ENCODE measurements around the gene GNAQ. TPM values are rescaled to one million over a fixed set of nuclear protein-coding genes. Genes with fewer than 3 reads are reported as not detected.

Gene GNAQ
- total RNA-seq, 1 experiment from 2014 or later = 48.6 TPM

- H3K18ac ChIP-seq (ENCODE audit: insufficient read length, low read depth, low read length) = no peak overlapping the region
- H3K27ac ChIP-seq (ENCODE audit: insufficient read length, low read depth, low read length) = no peak overlapping the region
- H3K23ac ChIP-seq (ENCODE audit: insufficient read length, low read depth, low read length) = no peak overlapping the region
- H4K20me1 ChIP-seq (ENCODE audit: control insufficient read depth, insufficient read depth, insufficient read length) = no peaks in the 10 kb centered on the region
- H3K9me3 Mint-ChIP-seq = no peaks in the 10 kb centered on the region
- no peaks in the 10 kb centered on the region for H3K36me3 Mint-ChIP-seq (ENCODE audit: insufficient read depth in 1 of 3, low read depth in 3 of 3)
- H3T11ph ChIP-seq (ENCODE audit: low read length) = no peak overlapping the region
- H3K27me3 Mint-ChIP-seq (ENCODE audit: low read depth) = no peaks in the 10 kb centered on the region
- no peaks in the 10 kb centered on the region for H3K27me3 ChIP-seq (ENCODE audit: insufficient read depth, low read length)
- H4K8ac ChIP-seq (replicated peaks; ENCODE audit: insufficient read length, low read depth, low read length) = no peak overlapping the region
- H2BK120ac ChIP-seq (ENCODE audit: low read depth, low read length, poor library complexity, severe bottlenecking) = no peak overlapping the region
- no peaks in the 10 kb centered on the region for H3K4me1 ChIP-seq (ENCODE audit: insufficient read depth, low read length)
- no peak overlapping the region for H2BK15ac ChIP-seq (ENCODE audit: low read depth, low read length)
- WGBS (ENCODE audit: extremely low coverage, insufficient read length, low lambda C conversion rate) = no CpG with 5 or more reads among the region's 1 CpG
- H3K4me1 Mint-ChIP-seq = peaks cover 3 to 5% of the 10 kb centered on the region in 2 experiments
- H3K27ac Mint-ChIP-seq = no peak overlapping the region
- no peak overlapping the region for H4K5ac ChIP-seq (ENCODE audit: insufficient read length, low read depth, low read length)
- no peak overlapping the region for H3K4me3 Mint-ChIP-seq
- H3K79me2 ChIP-seq (ENCODE audit: insufficient read depth, low read length) = no peaks in the 10 kb centered on the region
- H3K4me2 ChIP-seq (ENCODE audit: insufficient read depth, insufficient read length, low read length) = no peak overlapping the region
- no peak overlapping the region for H2AK5ac ChIP-seq (ENCODE audit: insufficient read length, low read length)
- no peak for TF ChIP-seq CTCF (conservative IDR thresholded peaks at IDR 0.05)
- H3K9ac ChIP-seq (ENCODE audit: extremely low read depth, insufficient read length, low read length) = no peak overlapping the region
- H2BK5ac ChIP-seq (ENCODE audit: insufficient read length, low read length) = no peak overlapping the region
- H2BK20ac ChIP-seq (ENCODE audit: low read depth, low read length, poor library complexity, severe bottlenecking) = no peak overlapping the region
- no peaks in the 10 kb centered on the region for H3K23me2 ChIP-seq (ENCODE audit: insufficient read length, low read depth, low read length, poor library complexity, severe bottlenecking)
- no peaks in the 10 kb centered on the region for H3K79me1 ChIP-seq (ENCODE audit: insufficient read depth, low read depth, low read length, poor library complexity, severe bottlenecking)
- no peak overlapping the region for H3K14ac ChIP-seq (ENCODE audit: insufficient read depth, low read length)
- no peak overlapping the region for H2BK12ac ChIP-seq (ENCODE audit: insufficient read length, low read depth, low read length)
- no peak overlapping the region for H3K56ac ChIP-seq (ENCODE audit: insufficient read length, low read depth, low read length)
- no peak overlapping the region for H3K4ac ChIP-seq (ENCODE audit: low read depth, low read length)
- no peak overlapping the region for H4K91ac ChIP-seq (ENCODE audit: insufficient read length, low read depth, low read length)
- no peak overlapping the region for H2AFZ ChIP-seq (ENCODE audit: low read length)
- no peaks in the 10 kb centered on the region for H3K9me3 ChIP-seq (ENCODE audit: control insufficient read depth, low read depth, low read length)
- no peak for DNase-seq
Observed at GRCh38 chr9:77798140-77798539, 233.5 kb downstream of the GNAQ start.
